Tibial nerve (tissue), 4 donors: ENCODE data around the gene ZCCHC18.

Experiments used
- CTCF ChIP-seq, 5 experiments: fragments of 200-600 bp in 3 of 5; fragments of 450-650 bp in 2 of 5; sonication (generic) in 3 of 5; IDR thresholded peaks; one replicate each; pipeline ENCODE4 v1.5.1; 2016 to 2019; ENCODE audit warnings: antibody characterized with exemption in 5 of 5, mild to moderate bottlenecking in 3 of 5, moderate library complexity in 2 of 5
- EP300 ChIP-seq, 2 donors: sonication (generic); formaldehyde crosslinking; IDR thresholded peaks; one replicate each; pipeline ENCODE4 v1.6.1; 2017; ENCODE audit warnings: antibody characterized with exemption in 2 of 2, mild to moderate bottlenecking in 1 of 2
- POLR2A ChIP-seq, 2 donors: fragments of 450-650 bp; IDR thresholded peaks; one replicate each; pipeline ENCODE4 v1.6.1; 2017; ENCODE audit warnings: antibody characterized with exemption in 2 of 2, mild to moderate bottlenecking in 2 of 2, moderate library complexity in 2 of 2

GRCh38 chrX:104117759-104118158, 5.4 kb downstream of the ZCCHC18 start:
- no peak for TF ChIP-seq CTCF (IDR thresholded peaks at IDR 0.05)
- no peak for TF ChIP-seq POLR2A (IDR thresholded peaks at IDR 0.05)
- TF ChIP-seq EP300 (IDR thresholded peaks at IDR 0.05) = no peak
